SK-N-SH treated with all-trans-retinoic acid at 6 μM for 48 hours (cell line): ENCODE measurements around the gene RNPS1.

Source experiments
- ATAC-seq: fragments of 200-7000 bp; cut with Tn5 transposase; 3 replicates; pipeline ENCODE4 v1.9.1; 2020; ENCODE audit warnings: mild to moderate bottlenecking, moderate library complexity
- BACH2 ChIP-seq: fragments of 250-450 bp; sonication (Bioruptor Pico); IDR thresholded peaks from 2 replicates; pipeline ENCODE4 v1.9.0; 2021; ENCODE audit warnings: mild to moderate bottlenecking, borderline replicate concordance
- CREB5 ChIP-seq: fragments of 250-450 bp; sonication (Bioruptor Pico); IDR thresholded peaks from 2 replicates; pipeline ENCODE4 v1.5.1; 2020; ENCODE audit warnings: low read depth, mild to moderate bottlenecking, moderate library complexity
- CSDC2 ChIP-seq: fragments of 250-450 bp; sonication (Bioruptor Pico); IDR thresholded peaks from 2 replicates; pipeline ENCODE4 v1.5.0; 2020; ENCODE audit warnings: mild to moderate bottlenecking, moderate library complexity
- CSRNP3 ChIP-seq: fragments of 250-450 bp; sonication (Bioruptor Pico); IDR thresholded peaks from 2 replicates; pipeline ENCODE4 v1.5.1; 2021; ENCODE audit warnings: mild to moderate bottlenecking, moderate library complexity
- ESRRG ChIP-seq: fragments of 250-450 bp; sonication (Bioruptor Pico); IDR thresholded peaks from 2 replicates; pipeline ENCODE4 v1.6.1; 2021; ENCODE audit warnings: mild to moderate bottlenecking
- GLIS3 ChIP-seq: fragments of 250-450 bp; sonication (Bioruptor Pico); IDR thresholded peaks from 2 replicates; pipeline ENCODE4 v1.5.0; 2020; ENCODE audit warnings: mild to moderate bottlenecking, moderate library complexity
- ISL1 ChIP-seq: fragments of 250-450 bp; sonication (Bioruptor Pico); IDR thresholded peaks from 2 replicates; pipeline ENCODE4 v2.1.2; 2022; ENCODE audit warnings: mild to moderate bottlenecking, moderate library complexity
- POU6F1 ChIP-seq: fragments of 250-450 bp; sonication (Bioruptor Pico); IDR thresholded peaks from 2 replicates; pipeline ENCODE4 v1.8.0; 2021; ENCODE audit warnings: low read depth, mild to moderate bottlenecking, moderate library complexity, borderline replicate concordance
- PPARA ChIP-seq: fragments of 250-450 bp; sonication (Bioruptor Pico); IDR thresholded peaks from 2 replicates; pipeline ENCODE4 v1.5.0; 2020; ENCODE audit warnings: mild to moderate bottlenecking, borderline replicate concordance
- RARB ChIP-seq: fragments of 250-450 bp; sonication (Bioruptor Pico); IDR thresholded peaks from 2 replicates; pipeline ENCODE4 v1.8.0; 2021; ENCODE audit warnings: mild to moderate bottlenecking, moderate library complexity
- SNAI2 ChIP-seq: fragments of 250-450 bp; sonication (Bioruptor Pico); IDR thresholded peaks from 2 replicates; pipeline ENCODE4 v1.5.0; 2020; ENCODE audit warnings: mild to moderate bottlenecking, moderate library complexity
- TOX ChIP-seq: fragments of 250-450 bp; sonication (Bioruptor Pico); IDR thresholded peaks from 2 replicates; pipeline ENCODE4 v1.8.0; 2021; ENCODE audit warnings: mild to moderate bottlenecking, moderate library complexity, borderline replicate concordance
- TSHZ2 ChIP-seq: fragments of 250-450 bp; sonication (Bioruptor Pico); IDR thresholded peaks from 2 replicates; pipeline ENCODE4 v1.5.0; 2020; ENCODE audit warnings: mild to moderate bottlenecking, moderate library complexity
- ZC3H10 ChIP-seq: fragments of 250-450 bp; sonication (Bioruptor Pico); IDR thresholded peaks from 2 replicates; pipeline ENCODE4 v1.5.1; 2021; ENCODE audit warnings: mild to moderate bottlenecking, moderate library complexity
- ZFP3 ChIP-seq: fragments of 250-450 bp; sonication (Bioruptor Pico); IDR thresholded peaks from 2 replicates; pipeline ENCODE4 v1.5.0; 2020; ENCODE audit warnings: mild to moderate bottlenecking, moderate library complexity
- ZNF565 ChIP-seq: fragments of 450-650 bp; formaldehyde crosslinking; conservative IDR thresholded peaks from 2 replicates; pipeline ENCODE4 v1.5.0; 2020; ENCODE audit warnings: low read depth, mild to moderate bottlenecking, moderate library complexity
- ZNF70 ChIP-seq: fragments of 450-650 bp; formaldehyde crosslinking; IDR thresholded peaks from 2 replicates; pipeline ENCODE4 v1.5.0; 2020; ENCODE audit warnings: mild to moderate bottlenecking, moderate library complexity

The RNPS1 gene

GRCh38 chr16:2209258-2210008 is 58.5 kb downstream of the RNPS1 start:
- no peak for ATAC-seq
- TF ChIP-seq ZFP3 (CRISPR knock-in tag) (no peak), TOX (CRISPR knock-in tag) (no peak), ISL1 (CRISPR knock-in tag) (no peak), ZNF565 (CRISPR knock-in tag) (no peak), GLIS3 (CRISPR knock-in tag) (no peak), ESRRG (CRISPR knock-in tag) (no peak), POU6F1 (no peak), CREB5 (CRISPR knock-in tag) (no peak)

- TF ChIP-seq CSRNP3 (CRISPR knock-in tag): no peak
- no peak for TF ChIP-seq BACH2
- TF ChIP-seq SNAI2 (CRISPR knock-in tag): no peak
- TF ChIP-seq CREB5 (CRISPR knock-in tag): no peak
- TF ChIP-seq ZNF70 (CRISPR knock-in tag): no peak
- TF ChIP-seq ZNF565 (CRISPR knock-in tag): no peak
- TF ChIP-seq RARB (CRISPR knock-in tag): no peak
- TF ChIP-seq ZFP3 (CRISPR knock-in tag): no peak
- TF ChIP-seq TOX (CRISPR knock-in tag): no peak
Measured at GRCh38 chr16:2208772-2209171, 59.2 kb downstream of the RNPS1 start.

GRCh38 chr16:2208308-2208707 is 59.6 kb downstream of the RNPS1 start:
- no peak for ATAC-seq
- TF ChIP-seq CSDC2 (no peak), ZC3H10 (CRISPR knock-in tag) (no peak), RARB (CRISPR knock-in tag) (no peak), BACH2 (no peak), TOX (CRISPR knock-in tag) (no peak), ZNF565 (CRISPR knock-in tag) (no peak), ZNF70 (CRISPR knock-in tag) (no peak)

More at GRCh38 chr16:2208772-2209171, 59.2 kb downstream of the RNPS1 start:
- no peak for ATAC-seq

GRCh38 chr16:2207872-2208271 is 60.1 kb downstream of the RNPS1 start:
- no peak for ATAC-seq
- TF ChIP-seq PPARA (CRISPR knock-in tag) (no peak), TSHZ2 (no peak), ZNF565 (CRISPR knock-in tag) (no peak)
